GM19468 (cell line): Measurements from ENCODE around the gene VSX2.
A peak's percentile ranks its signal among the peaks of the same experiment; 100 is the strongest.

Experiments
- ATAC-seq: cut with Tn5 transposase; IDR thresholded peaks from one replicate; pipeline ENCODE4 v1.9.1; 2021; ENCODE audit warnings: mild to moderate bottlenecking, moderate library complexity, moderate number of reproducible peaks; ENCODE audit not compliant: unreplicated experiment; ENCODE audit errors: extremely low read depth

VSX2 gene

GRCh38 chr14:74238974-74239847, at the start of gene VSX2:
VSX2 (plus strand) TSS chr14:74239449; CDS start chr14:74239562, 113 bp downstream.
- no peak for ATAC-seq

- ATAC-seq, result no peak
Observed at GRCh38 chr14:74190927-74191575, 48.2 kb upstream of the VSX2 start.

- ATAC-seq, result no peak
Observed at GRCh38 chr14:74194506-74195274, 44.6 kb upstream of the VSX2 start.

- no peak for ATAC-seq
Observed at GRCh38 chr14:74195623-74196022, 43.6 kb upstream of the VSX2 start.

DNA sequence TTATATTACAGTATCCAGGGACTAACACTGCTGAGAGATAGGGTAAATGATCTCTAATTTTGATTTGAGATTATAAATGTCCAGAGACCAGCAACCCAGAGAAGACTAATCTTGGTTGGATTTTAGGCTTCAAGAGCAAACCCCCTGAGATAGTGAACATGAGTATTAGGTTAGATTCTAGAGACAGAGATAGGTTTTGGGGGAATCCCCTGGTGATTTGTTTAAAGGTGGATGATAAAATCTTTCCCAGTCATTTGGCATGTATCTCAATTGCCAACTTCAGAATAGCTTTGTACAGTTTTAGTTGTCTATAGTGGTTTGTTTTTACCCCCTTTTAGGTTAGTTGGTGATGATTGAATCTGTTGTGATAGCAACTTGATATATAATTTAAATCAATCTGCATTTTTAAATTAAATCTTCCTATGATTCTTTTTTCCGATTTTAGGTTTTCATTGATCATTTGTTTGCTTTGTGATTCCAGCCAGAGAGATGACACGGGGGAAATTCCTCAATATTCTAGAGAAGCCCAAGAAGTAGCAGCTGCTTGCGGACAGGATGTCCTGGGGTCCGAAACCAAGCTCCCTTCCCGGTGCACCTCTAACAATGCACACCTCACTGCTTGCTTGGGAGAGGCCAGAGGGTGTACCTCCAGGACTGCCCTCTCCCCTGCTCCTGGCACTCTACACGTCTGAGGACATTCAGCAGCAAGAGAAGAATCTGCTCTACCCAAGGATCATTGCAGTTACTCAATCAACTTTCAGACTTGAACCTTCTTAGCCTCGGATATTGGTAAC, 40.6 kb upstream of the VSX2 start:
- no peak for ATAC-seq

DNA sequence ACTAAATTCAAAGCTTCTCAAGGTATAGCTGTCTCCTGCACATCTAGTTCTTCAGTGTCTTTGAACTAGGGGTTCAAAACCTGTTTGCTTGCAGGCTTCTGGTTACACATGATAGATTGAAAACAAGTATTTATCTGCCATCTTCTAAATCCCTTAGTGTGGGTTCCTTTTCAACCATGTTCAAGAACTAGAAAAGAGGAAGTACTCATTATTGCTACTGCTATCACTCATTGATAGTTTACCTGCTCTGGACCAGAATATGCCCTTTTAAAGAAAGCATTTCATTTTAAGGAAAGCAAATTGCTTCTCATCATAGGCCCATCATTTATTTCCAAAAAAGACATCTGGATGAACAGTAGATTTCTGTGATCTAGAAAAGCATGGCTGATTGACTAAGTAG, 37.1 kb upstream of the VSX2 start:
- no peak for ATAC-seq

- ATAC-seq, result no peak
Observed at GRCh38 chr14:74203639-74204038, 35.6 kb upstream of the VSX2 start.

- no peak for ATAC-seq
Observed at GRCh38 chr14:74204491-74204890, 34.8 kb upstream of the VSX2 start.

GRCh38 chr14:74205882-74206281, 33.4 kb upstream of the VSX2 start:
- no peak for ATAC-seq

- ATAC-seq, result no peak
Observed at GRCh38 chr14:74207943-74208342, 31.3 kb upstream of the VSX2 start.

- no peak for ATAC-seq
Observed at GRCh38 chr14:74208642-74209041, 30.6 kb upstream of the VSX2 start.

DNA sequence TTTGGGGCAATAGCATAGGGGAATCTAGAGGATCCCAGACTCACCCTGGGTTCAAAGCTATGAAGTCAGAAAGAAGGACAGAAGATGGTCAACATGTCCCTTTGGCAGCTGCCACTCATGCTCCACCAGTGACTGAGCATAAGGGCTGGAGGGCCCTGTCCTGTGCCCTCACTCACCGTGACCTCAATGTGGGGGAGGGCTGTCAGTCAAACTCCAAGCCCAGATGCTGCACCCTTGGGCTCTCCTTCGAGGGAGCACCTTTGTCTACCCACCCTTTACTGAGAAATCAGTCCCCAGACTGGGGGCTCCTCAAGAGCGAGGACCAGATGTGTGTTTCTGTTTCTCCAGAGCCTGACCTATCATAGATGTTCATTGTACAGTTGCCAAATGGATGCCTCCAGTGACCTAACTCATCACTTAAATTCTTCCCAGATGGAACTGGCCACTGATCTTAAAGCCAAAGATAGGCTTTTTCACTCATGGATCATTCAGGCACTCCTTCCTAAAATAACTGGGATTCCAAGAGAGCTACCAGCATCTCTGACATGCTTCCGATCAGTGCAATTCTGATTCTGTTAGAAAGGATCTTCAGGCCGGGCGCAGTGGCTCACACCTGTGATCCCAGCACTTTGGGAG, 27.2 kb upstream of the VSX2 start:
- ATAC-seq, result no peak

GRCh38 chr14:74213907-74214803, 25.1 kb upstream of the VSX2 start:
- ATAC-seq, result no peak

DNA sequence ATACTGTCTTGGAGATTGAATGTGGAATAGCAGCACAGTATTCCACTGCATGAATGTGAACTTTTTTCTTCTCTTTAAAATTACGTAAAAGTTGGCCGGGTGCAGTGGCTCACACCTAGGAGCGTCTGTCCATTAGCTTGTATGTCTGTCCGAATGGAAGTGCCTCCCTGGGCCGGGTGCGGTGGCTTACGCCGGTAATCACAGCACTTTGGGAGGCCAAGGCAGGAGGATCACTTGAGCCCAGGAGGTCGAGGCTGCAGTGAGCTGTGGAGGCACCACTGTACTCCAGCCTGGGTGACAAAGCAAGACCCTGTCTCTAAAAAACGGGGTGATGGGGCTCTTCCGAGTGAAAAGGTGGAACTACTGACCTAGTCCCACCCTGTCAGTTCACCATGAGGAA, 22.6 kb upstream of the VSX2 start:
- ATAC-seq, result no peak

DNA sequence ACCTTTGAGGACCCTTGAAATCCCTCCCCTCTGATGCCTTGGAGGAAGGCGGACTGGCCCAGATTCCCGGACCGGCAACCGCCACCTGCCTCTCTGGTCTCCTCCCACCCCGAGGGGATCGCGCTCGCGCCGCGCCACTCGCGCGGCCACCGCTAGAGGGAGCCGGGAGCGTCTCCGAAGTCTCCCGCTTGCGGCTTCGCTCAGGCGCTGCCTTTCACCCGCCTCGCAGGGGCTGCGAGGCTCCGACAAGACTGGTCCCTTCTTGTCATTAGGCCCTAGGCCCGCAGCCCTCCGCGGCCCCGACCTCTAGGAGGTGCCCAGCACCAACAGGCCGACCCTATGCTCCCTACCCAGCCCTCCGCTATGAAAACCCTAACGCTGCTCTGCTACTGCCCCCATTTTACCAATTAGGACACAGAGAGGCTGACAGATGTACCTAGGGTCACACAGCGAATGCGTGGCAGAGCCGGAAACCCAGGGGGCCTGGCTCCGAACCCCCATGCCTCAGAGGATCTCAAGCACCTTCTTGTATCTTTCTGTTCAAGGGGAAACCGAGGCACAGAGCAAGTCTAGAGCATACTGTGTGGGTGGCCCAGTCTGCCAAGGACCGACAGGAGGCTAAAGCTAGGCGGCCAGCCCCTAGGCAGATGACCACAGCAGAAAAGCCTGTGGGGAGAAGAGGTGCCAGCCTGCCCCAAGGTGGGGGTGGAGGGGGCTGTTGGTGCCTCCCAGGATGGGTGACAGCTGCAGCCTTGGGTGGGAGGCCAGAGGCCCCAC, 21.4 kb upstream of the VSX2 start:
- peak; percentile 67 for ATAC-seq

DNA sequence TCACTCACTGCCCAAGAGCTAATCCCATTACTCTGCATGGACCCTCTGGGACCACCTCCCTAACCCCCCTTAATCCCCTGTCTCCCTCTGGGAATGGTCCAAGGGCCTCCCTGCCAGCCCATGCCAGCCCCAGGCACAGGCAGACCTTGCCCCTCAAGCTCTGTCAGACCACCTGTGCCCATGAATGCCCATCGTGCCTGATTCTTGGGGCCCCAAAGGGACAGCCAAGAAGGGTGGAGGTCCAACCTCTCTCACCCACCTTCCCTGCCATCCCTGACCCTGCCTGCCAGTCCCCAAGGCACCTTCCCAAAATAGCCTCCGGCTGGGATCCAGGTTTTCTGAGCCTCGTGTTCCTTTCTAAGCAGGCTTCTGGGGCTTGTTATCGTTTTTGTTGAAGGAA, 20.8 kb upstream of the VSX2 start:
- ATAC-seq, result no peak

- ATAC-seq, result no peak
Observed at GRCh38 chr14:74219277-74220205, 19.7 kb upstream of the VSX2 start.
